GM15510 (cell line): Measurements from ENCODE around the gene DMP1.

ENCODE experiments used
- POLR2A ChIP-seq: IDR thresholded peaks from 3 replicates; pipeline ENCODE4 v1.6.1; 2011; ENCODE audit warnings: borderline replicate concordance; ENCODE audit not compliant: insufficient read length; ENCODE audit errors: extremely low read depth

The DMP1 gene

DNA sequence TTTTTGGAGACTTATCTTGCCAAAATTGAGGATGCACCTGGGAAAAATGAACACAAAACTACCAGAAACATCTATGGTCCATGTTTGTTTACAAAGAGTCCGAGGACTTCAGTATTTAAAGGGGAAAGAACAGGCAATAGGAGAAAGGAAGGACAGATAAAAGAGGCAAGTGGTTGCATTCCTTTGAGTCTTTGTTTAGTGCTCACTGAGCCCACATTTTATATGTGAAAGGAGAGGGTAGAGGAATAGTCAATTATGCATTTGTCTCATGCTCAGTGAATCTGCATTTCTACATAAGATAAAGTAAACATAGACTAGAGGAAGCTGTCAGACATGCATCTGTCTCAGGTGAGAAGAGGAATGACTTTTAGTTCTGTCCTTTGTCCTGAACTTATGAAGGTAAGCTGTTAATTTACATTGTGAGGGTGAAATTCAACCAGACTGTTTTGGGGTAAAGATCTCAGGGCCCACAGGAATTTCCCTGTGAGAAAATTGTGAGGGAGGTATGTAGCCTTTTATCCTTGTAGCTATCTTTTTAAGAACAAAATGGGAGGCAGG is 4.5 kb downstream of the DMP1 start:
- TF ChIP-seq POLR2A: no peak

DNA sequence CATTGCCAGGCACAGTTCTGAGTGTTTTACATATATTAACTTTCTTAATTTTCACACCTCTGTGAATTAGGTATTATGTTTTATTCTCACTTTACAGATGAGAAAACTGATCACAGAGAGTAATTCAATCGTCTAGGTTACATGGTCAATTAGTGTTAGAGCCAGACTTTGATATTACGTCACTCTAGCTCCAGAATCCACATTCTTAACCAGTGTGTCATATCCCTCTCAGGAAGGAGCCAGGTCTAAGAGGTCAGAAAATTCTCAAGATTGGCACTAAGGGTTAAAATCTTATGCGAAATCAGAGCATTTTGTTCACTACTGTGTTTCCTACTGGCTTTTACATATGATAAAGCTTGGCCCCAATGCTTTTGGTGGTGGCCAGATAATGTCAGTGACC is 7.4 kb downstream of the DMP1 start:
- TF ChIP-seq POLR2A: no peak

DNA sequence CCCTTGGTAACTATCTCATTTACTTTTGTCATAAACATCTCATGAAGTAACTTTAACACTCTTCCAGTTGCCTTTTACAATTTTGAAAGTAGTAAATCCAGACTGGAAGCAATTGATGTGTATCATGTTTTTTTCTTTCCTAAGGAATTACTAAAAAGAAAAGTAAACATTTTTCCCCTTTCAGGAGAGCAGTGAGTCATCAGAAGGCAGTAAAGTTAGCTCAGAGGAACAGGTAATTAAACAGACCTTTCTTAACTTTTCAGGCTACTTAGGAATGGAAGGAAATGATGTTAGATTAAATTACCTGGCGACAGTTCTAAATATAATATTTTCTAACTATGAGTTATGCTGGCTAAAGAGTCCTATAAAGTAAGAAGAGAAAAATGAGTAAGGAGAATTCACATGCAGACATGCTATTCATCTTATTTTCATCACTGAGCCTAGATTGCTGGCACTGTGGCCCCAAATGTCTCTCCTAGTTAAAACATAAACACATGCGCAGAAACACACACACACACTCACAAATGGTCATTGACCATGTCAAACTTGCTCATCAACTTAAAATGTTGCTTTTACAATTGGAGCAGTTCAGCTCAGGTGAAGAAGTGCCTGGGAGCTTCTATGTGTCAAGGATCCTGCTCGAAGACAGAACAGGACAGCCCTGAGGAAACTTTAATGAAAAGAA is 9.3 kb downstream of the DMP1 start:
- TF ChIP-seq POLR2A: no peak

DNA sequence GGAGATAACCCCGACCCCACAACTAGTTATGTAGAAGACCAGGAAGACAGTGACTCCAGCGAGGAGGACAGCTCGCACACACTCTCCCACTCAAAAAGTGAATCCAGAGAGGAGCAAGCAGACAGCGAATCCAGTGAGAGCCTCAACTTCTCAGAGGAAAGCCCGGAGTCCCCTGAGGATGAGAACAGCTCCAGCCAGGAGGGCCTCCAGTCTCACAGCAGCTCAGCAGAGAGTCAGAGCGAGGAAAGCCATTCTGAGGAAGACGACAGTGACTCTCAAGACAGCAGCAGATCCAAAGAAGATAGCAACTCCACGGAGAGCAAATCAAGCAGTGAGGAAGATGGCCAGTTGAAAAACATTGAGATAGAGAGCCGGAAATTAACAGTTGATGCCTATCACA is 12.8 kb downstream of the DMP1 start:
- no peak for TF ChIP-seq POLR2A

DNA sequence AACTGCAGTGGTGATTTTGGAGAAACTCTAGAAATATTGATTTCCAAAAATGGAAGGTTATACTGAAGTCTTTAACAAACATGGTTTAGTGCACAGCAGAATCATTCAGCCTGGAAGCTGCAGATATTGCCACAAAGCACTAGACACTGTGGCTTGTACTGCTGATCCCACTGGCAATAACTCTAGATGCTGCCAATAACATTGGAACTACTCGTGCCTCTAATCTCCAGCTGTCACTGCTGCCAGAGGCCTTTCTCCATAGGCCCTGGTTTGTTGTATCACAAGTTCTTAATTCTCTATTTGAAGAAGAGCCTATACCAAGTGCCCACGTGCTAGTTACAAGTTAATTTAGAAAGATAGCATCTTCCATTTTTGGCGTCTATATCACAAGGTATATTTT is 19.3 kb downstream of the DMP1 start:
- no peak for TF ChIP-seq POLR2A

DNA sequence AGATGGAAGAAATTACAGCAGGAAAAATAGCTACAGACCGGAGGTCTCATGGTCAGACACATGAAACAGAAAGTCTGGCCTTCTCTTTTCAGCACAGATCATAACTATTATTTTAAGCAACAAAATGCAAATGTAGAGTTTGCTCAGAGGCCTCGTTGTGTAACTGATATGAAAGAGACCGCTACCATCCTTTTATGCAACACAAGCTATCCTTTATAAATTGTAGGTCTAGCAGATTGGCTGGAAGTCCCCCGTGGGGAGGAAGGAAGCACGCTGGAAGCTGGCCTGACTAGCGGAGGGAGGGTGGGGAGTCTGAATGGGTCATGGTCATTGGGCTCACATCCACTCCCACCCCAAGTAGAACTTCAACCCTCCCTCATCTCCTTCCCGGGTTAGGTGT is 27.7 kb downstream of the DMP1 start:
- TF ChIP-seq POLR2A: no peak

DNA sequence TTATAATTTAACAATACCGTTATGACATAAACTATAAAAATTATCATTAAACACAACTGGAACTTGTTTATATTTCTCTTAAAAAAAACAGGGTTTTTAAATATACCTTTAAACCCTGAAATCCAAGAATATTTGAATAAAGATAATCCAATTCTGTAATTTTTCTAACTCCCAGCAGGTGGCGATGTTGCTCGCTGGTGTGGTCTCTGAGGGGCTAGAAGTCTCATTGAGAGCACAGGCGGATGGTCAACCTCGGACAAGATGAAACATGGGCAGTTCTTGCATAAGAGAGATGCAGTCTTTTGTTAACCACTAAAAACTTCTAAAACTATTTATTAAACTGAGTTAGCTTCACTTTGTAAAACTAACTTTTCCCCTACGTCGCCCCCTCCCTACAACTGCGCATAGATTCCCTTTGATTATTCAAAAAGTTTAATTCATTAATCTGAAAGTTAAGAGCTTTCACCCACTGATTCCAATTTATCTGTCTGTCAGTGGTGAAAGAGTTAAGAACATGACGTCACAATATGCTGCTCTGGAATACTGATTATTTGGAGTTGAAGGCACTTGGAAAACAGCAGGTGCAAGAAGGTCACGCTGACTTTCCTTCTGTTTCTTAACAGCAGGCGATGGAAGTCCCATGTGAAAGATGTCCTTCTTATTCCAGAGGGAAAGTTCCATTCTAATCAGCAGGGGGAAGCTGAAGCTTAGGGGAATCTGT is 29.5 kb downstream of the DMP1 start:
- TF ChIP-seq POLR2A: no peak

DNA sequence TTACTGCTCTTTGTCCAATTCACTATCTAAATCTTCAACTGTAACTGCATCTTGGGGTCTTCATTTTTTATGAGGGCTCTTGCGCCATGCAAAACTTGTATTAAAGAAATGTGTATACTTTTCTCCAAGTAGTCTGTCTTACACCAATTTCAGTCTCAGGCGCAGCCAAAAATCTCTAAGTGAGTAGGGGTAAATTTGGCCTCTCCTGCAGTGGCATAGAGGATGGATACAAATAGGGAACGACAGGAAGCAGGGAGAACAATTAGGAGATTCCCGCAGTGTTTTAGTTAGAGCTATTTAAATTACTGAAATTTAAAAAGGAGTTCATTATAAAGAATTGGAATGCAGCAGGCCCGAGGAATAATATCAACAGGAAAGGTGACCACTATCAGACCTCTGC is 30.2 kb downstream of the DMP1 start:
- TF ChIP-seq POLR2A: no peak

DNA sequence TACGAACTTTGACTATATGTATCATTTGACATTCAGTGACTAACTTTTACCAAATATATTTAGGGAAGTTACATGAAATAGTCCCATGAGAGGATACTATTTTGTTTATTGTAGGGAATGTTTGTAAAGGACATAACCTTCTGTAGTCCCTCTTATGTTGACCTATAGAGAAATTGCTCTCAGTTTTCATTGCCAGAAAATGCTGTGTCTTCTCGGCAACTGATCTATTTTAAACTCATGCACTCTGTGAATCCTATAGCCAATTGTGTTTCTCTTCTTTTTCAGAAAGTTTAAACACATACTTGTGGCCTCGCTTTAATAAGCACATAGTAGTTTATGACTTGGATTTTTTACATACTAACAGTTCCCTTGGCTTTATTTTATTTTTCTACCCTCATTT is 38.2 kb downstream of the DMP1 start:
- no peak for TF ChIP-seq POLR2A

DNA sequence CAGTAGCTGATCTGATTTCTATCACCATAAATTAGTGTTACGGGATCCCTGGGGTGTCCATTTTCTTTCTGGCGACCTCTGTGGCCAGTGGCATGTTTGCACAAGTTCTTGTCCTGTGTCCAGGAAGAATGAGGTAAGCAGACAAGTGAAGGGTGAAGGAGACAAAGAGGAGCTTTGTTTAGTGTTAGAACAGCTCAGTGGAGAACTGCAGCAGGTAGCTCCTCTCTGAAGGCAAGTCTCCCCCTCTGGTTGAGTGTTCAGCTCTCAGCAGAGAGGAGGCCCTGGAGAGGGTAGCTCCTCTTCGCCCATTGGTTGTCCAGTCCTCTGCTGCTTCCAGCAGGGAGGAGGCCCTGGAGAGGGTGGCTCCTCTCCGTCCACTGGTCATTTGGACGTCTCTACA is 47.2 kb downstream of the DMP1 start:
- no peak for TF ChIP-seq POLR2A

DNA sequence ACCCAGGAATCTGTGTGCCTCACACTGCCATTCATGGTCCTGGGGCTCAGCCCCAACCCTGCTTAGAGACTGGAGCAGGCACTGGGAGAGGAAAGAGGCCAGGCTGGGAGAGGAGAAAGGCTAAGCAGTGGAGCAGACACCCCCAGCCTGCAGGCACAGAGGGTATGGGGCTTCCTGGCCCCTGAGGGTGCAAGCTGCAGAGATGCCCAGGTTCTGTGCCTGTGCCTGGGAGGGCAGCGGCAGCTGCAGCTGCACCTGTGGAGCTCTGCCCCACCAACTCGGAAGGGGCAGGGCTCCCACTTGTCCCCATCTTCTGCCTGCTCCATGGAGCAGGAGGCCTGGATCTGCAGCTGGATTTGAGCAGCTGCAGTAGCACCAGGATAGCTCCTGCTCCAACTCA is 47.9 kb downstream of the DMP1 start:
- TF ChIP-seq POLR2A: no peak

DNA sequence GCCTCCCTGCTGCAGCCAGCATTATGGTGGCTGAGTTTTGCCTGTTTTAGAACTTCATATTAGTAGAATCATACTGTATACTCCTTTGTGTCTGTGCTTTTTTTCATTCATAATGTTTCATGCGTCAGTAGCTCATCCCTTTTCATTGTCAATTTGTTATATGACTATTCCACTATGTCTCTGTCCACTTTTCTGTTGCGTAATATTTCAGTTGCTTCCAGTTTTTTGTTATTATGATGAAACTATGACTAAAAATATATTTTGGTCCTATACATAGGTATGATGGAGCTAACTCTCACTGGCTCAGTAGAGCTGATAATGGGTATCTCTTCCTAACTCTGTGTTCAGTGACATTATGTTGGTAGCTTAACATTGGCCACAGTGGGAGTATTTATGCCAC is 48.3 kb downstream of the DMP1 start:
- no peak for TF ChIP-seq POLR2A

DNA sequence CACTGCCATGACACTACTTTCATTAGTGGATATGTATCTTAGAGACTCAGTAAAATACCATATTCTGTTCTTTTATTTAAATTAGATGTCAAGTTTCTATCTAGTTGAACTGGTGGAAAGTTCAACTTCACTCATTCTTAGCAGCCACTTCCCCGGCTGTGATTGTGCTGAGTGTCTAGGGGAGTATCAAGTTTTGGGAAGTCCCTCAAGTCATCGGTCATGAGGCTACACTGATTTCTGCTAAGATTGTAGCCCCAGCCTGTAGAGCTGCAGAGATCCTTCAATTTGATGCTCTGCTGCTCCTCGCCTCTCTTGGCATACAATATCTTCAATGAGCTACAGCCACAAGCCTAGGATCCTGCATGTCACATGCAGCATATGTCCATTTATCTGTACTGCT is 53.9 kb downstream of the DMP1 start:
- TF ChIP-seq POLR2A: no peak

DNA sequence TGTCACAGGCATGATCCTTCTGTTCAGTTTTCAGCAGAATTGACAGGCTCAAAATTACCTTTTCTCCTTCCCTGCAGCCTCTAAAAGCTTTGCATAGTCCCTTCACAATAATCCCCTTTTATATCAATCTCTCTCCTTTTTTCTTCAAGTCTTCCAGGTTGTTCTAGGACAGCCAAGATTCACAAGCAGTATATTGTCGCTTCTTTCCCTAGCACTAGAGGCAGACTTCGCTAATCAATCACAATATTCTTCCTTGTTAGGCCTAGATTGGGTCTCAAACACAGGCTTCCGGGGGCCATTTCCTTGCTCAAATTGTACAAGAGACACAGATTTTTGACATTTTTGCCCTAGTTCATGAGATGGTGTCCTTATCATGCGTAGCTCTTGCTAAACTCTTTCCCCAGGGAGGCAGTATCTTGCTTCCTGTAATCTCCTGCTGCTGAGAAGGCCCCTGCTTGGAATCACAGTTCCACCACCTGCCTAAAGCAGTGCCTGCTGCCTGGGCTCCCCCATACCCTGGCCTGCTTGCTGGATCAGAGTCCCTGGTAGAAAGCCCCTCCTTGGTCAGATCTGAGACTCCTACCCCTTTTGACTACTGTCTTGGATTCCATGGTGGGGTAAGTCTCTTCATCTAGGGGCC is 57.3 kb downstream of the DMP1 start:
- TF ChIP-seq POLR2A: no peak
